ENCODE measurements around the gene TMEM238L. TPM values are rescaled to one million over a fixed set of nuclear protein-coding genes. Genes with fewer than 3 reads are reported as not detected.

The TMEM238L gene
- total RNA-seq, 2 experiments from 2014 or later: not detected

- DNase-seq (no peak), ATAC-seq (ENCODE audit: poor library complexity) (no peak)
- H3K27me3 Mint-ChIP-seq: no peaks in the 10 kb centered on the region
- no peaks in the 10 kb centered on the region for H3K27me3 ChIP-seq (ENCODE audit: control insufficient read depth in 1 of 2, insufficient read depth in 2 of 2, low read length in 2 of 2)
- no peaks in the 10 kb centered on the region for H3K4me1 ChIP-seq (ENCODE audit: insufficient read depth, low read length)
- H3K9me3 ChIP-seq (ENCODE audit: control insufficient read depth in 1 of 2, insufficient read depth in 1 of 2, low read length in 2 of 2): no peaks in the 10 kb centered on the region
- H3K4me1 Mint-ChIP-seq (ENCODE audit: low read depth): no peaks in the 10 kb centered on the region
- H3K27ac ChIP-seq (ENCODE audit: low read depth in 1 of 2, low read length in 2 of 2): no peak overlapping the region
- H3K4me3 ChIP-seq (ENCODE audit: low read length): no peak overlapping the region
- H3K27ac Mint-ChIP-seq: no peak overlapping the region
- H3K36me3 ChIP-seq (ENCODE audit: insufficient read depth, low read length): no peaks in the 10 kb centered on the region
- no peak overlapping the region for H3K4me3 Mint-ChIP-seq
- intact Hi-C loops (cut with DNase I, micrococcal nuclease): no loop called here
- H3K9me3 Mint-ChIP-seq: no peaks in the 10 kb centered on the region
- no peak for TF ChIP-seq CTCF (IDR thresholded peaks at IDR 0.05)
- ChIA-PET CTCF (no interaction called here), POLR2A (no interaction called here)
- no peaks in the 10 kb centered on the region for H3K36me3 Mint-ChIP-seq (ENCODE audit: low read depth)
Observed at GRCh38 chr17:10756185-10756584, 47.7 kb downstream of the TMEM238L start.

GRCh38 chr17:10755592-10756127 lies 48.2 kb downstream of the TMEM238L start:
- Mint-ChIP-seq H3K27me3 (no peaks in the 10 kb centered on the region), H3K4me1 (ENCODE audit: low read depth) (no peaks in the 10 kb centered on the region), H3K27ac (no peak overlapping the region), H3K4me3 (no peak overlapping the region), H3K36me3 (ENCODE audit: low read depth) (no peaks in the 10 kb centered on the region), H3K9me3 (no peaks in the 10 kb centered on the region)
- H3K4me1 ChIP-seq (ENCODE audit: insufficient read depth, low read length): no peaks in the 10 kb centered on the region
- no peak for ATAC-seq (ENCODE audit: poor library complexity)
- intact Hi-C loops (cut with DNase I, micrococcal nuclease): no loop called here
- H3K27ac ChIP-seq (ENCODE audit: low read depth in 1 of 2, low read length in 2 of 2): no peak overlapping the region
- TF ChIP-seq CTCF (IDR thresholded peaks at IDR 0.05): no peak
- DNase-seq: no peak
- no peaks in the 10 kb centered on the region for H3K27me3 ChIP-seq (ENCODE audit: control insufficient read depth in 1 of 2, insufficient read depth in 2 of 2, low read length in 2 of 2)
- no peaks in the 10 kb centered on the region for H3K36me3 ChIP-seq (ENCODE audit: insufficient read depth, low read length)
- ChIA-PET POLR2A (no interaction called here), CTCF (no interaction called here)
- H3K9me3 ChIP-seq (ENCODE audit: control insufficient read depth in 1 of 2, insufficient read depth in 1 of 2, low read length in 2 of 2): no peaks in the 10 kb centered on the region
- no peak overlapping the region for H3K4me3 ChIP-seq (ENCODE audit: low read length)

GRCh38 chr17:10754861-10755591 lies 48.9 kb downstream of the TMEM238L start:
- no peak for DNase-seq
- no peak for TF ChIP-seq CTCF (IDR thresholded peaks at IDR 0.05)
- no peak overlapping the region for H3K27ac ChIP-seq (ENCODE audit: low read depth in 1 of 2, low read length in 2 of 2)
- intact Hi-C loops (cut with DNase I, micrococcal nuclease): no loop called here
- no peaks in the 10 kb centered on the region for H3K4me1 Mint-ChIP-seq (ENCODE audit: low read depth)
- no peaks in the 10 kb centered on the region for H3K36me3 ChIP-seq (ENCODE audit: insufficient read depth, low read length)
- POLR2A ChIA-PET: no interaction called here
- H3K4me3 Mint-ChIP-seq: no peak overlapping the region
- no peaks in the 10 kb centered on the region for H3K9me3 ChIP-seq (ENCODE audit: control insufficient read depth in 1 of 2, insufficient read depth in 1 of 2, low read length in 2 of 2)
- no peak for ATAC-seq (ENCODE audit: poor library complexity)
- H3K36me3 Mint-ChIP-seq (ENCODE audit: low read depth): no peaks in the 10 kb centered on the region
- H3K27me3 Mint-ChIP-seq: no peaks in the 10 kb centered on the region
- H3K4me3 ChIP-seq (ENCODE audit: low read length): no peak overlapping the region
- CTCF ChIA-PET: interaction anchor here (1.1 kb wide), 1 partner anchor 17 kb away, joined by 3 read pairs; no protein-coding TSS in a partner anchor
- H3K4me1 ChIP-seq (ENCODE audit: insufficient read depth, low read length): no peaks in the 10 kb centered on the region
- no peaks in the 10 kb centered on the region for H3K27me3 ChIP-seq (ENCODE audit: control insufficient read depth in 1 of 2, insufficient read depth in 2 of 2, low read length in 2 of 2)
- no peaks in the 10 kb centered on the region for H3K9me3 Mint-ChIP-seq
- no peak overlapping the region for H3K27ac Mint-ChIP-seq
